Osteoblast (primary cell): Measurements from ENCODE around the gene NOD1. TPM values are rescaled to one million over a fixed set of nuclear protein-coding genes. Genes with fewer than 3 reads are reported as not detected.

Experiments used
- DNase-seq: peaks from one replicate; pipeline ENCODE4 v3.0.0; 2011; ENCODE audit warnings: low spot score, mixed read lengths; ENCODE audit not compliant: insufficient read length; ENCODE audit errors: missing footprints
- H2AFZ ChIP-seq: 2 replicates; pipeline ENCODE4 v1.6.0; 2011; ENCODE audit warnings: mild to moderate bottlenecking, low read length
- H3K27ac ChIP-seq: 2 replicates; pipeline ENCODE4 v1.5.1; 2011; ENCODE audit warnings: mild to moderate bottlenecking, low read depth, low read length, moderate library complexity
- H3K27me3 ChIP-seq: 2 replicates; pipeline ENCODE4 v1.6.0; 2012; ENCODE audit warnings: mild to moderate bottlenecking, control low read depth, inconsistent platforms, low read length, moderate library complexity; ENCODE audit not compliant: insufficient read depth
- H3K36me3 ChIP-seq: 2 replicates; pipeline ENCODE4 v1.5.1; 2011; ENCODE audit warnings: mild to moderate bottlenecking, low read length, control low read depth, moderate library complexity; ENCODE audit not compliant: insufficient read depth
- H3K4me1 ChIP-seq: 2 replicates; pipeline ENCODE4 v1.5.1; 2011; ENCODE audit warnings: mild to moderate bottlenecking, low read length, control low read depth, moderate library complexity; ENCODE audit not compliant: insufficient read depth
- H3K4me2 ChIP-seq: 2 replicates; pipeline ENCODE4 v1.6.0; 2011; ENCODE audit warnings: mild to moderate bottlenecking, low read length; ENCODE audit not compliant: insufficient read depth
- H3K4me3 ChIP-seq: fragments of 200-600 bp; sonication (generic); 3 replicates; pipeline ENCODE4 v1.5.1; 2012; ENCODE audit warnings: mild to moderate bottlenecking, low read length, inconsistent platforms; ENCODE audit not compliant: insufficient read depth
- H3K79me2 ChIP-seq: 2 replicates; pipeline ENCODE4 v1.6.0; 2012; ENCODE audit warnings: mild to moderate bottlenecking, low read length, control low read depth, inconsistent platforms; ENCODE audit not compliant: insufficient read depth
- H3K9me3 ChIP-seq: 2 replicates; pipeline ENCODE4 v1.5.1; 2011; ENCODE audit warnings: low read depth, low read length, control low read depth
- H4K20me1 ChIP-seq: 2 replicates; pipeline ENCODE4 v1.6.0; 2012; ENCODE audit warnings: mild to moderate bottlenecking, low read length, control low read depth; ENCODE audit not compliant: insufficient read depth
- CTCF ChIP-seq: IDR thresholded peaks from 2 replicates; pipeline ENCODE4 v1.5.1; 2011; ENCODE audit warnings: mild to moderate bottlenecking, low read depth, low read length, moderate library complexity; ENCODE audit errors: extremely low read depth
- total RNA-seq: library from RNA; depleted of rRNA; stranded (reverse); fragments of >200 nt; gene quantifications from 2 replicates; pipeline ENCODE4 v1.2.3, GENCODE V29; 2012

Gene NOD1
- total RNA-seq, 1 donor, result 7.6 TPM

GRCh38 chr7:30519122-30519521, 40.5 kb upstream of the NOD1 start:
- Histone ChIP-seq H3K4me1 (peaks cover 19% of the 10 kb centered on the region), H2AFZ (no peak overlapping the region), H3K4me3 (no peak overlapping the region), H3K79me2 (no peaks in the 10 kb centered on the region), H3K4me2 (no peak overlapping the region), H3K27me3 (no peaks in the 10 kb centered on the region), H3K27ac (no peak overlapping the region), H3K9me3 (no peaks in the 10 kb centered on the region), H3K36me3 (no peaks in the 10 kb centered on the region), H4K20me1 (no peaks in the 10 kb centered on the region)
- DNase-seq, result no peak
- TF ChIP-seq CTCF, result no peak

GRCh38 chr7:30515761-30516160, 37.2 kb upstream of the NOD1 start:
- Histone ChIP-seq H3K9me3 (no peaks in the 10 kb centered on the region), H3K4me3 (no peak overlapping the region), H4K20me1 (no peaks in the 10 kb centered on the region), H3K27ac (no peak overlapping the region), H3K4me2 (no peak overlapping the region), H3K27me3 (no peaks in the 10 kb centered on the region), H3K36me3 (no peaks in the 10 kb centered on the region), H3K4me1 (peaks cover 6% of the 10 kb centered on the region), H3K79me2 (no peaks in the 10 kb centered on the region), H2AFZ (no peak overlapping the region)
- DNase-seq, result no peak
- no peak for TF ChIP-seq CTCF

GRCh38 chr7:30514776-30515175, 36.2 kb upstream of the NOD1 start:
- H3K36me3 ChIP-seq, result no peaks in the 10 kb centered on the region
- no peaks in the 10 kb centered on the region for H3K79me2 ChIP-seq
- H4K20me1 ChIP-seq, result no peaks in the 10 kb centered on the region
- no peaks in the 10 kb centered on the region for H3K9me3 ChIP-seq
- no peak overlapping the region for H3K4me3 ChIP-seq
- no peak overlapping the region for H3K4me2 ChIP-seq
- DNase-seq, result no peak
- no peak overlapping the region for H2AFZ ChIP-seq
- TF ChIP-seq CTCF, result no peak
- no peak overlapping the region for H3K27ac ChIP-seq
- no peaks in the 10 kb centered on the region for H3K4me1 ChIP-seq
- no peaks in the 10 kb centered on the region for H3K27me3 ChIP-seq

GRCh38 chr7:30514177-30514576, 35.6 kb upstream of the NOD1 start:
- Histone ChIP-seq H2AFZ (no peak overlapping the region), H3K79me2 (no peaks in the 10 kb centered on the region), H3K4me3 (no peak overlapping the region), H3K4me2 (no peak overlapping the region), H3K36me3 (no peaks in the 10 kb centered on the region), H3K27ac (no peak overlapping the region), H4K20me1 (no peaks in the 10 kb centered on the region), H3K4me1 (no peaks in the 10 kb centered on the region), H3K9me3 (no peaks in the 10 kb centered on the region), H3K27me3 (no peaks in the 10 kb centered on the region)
- no peak for TF ChIP-seq CTCF
- no peak for DNase-seq
